H9 (cell line): ENCODE measurements around the gene TUBB2B. TPM values are rescaled to one million over a fixed set of nuclear protein-coding genes. Genes with fewer than 3 reads are reported as not detected.

Experiments
- DNase-seq: peaks from one replicate; pipeline ENCODE4 v3.0.0-alpha.2; 2017
- H2AFZ ChIP-seq: one replicate; pipeline ENCODE4 v1.6.1; 2013; ENCODE audit warnings: mild to moderate bottlenecking, low read length, control low read depth, moderate library complexity
- H2AK5ac ChIP-seq: 2 replicates; pipeline ENCODE4 v1.6.1; 2013; ENCODE audit warnings: low read length, control low read depth, mixed read lengths; ENCODE audit not compliant: insufficient read length
- H2BK120ac ChIP-seq: one replicate; pipeline ENCODE4 v1.6.1; 2013; ENCODE audit warnings: low read depth, mild to moderate bottlenecking, low read length, control low read depth, inconsistent platforms; ENCODE audit not compliant: poor library complexity, severe bottlenecking
- H2BK12ac ChIP-seq: 2 replicates; pipeline ENCODE4 v1.6.1; 2013; ENCODE audit warnings: low read length, control low read depth, mixed read lengths, low read depth; ENCODE audit not compliant: insufficient read length
- H2BK15ac ChIP-seq: 2 replicates; pipeline ENCODE4 v1.6.1; 2013; ENCODE audit warnings: low read depth, low read length, control low read depth
- H2BK20ac ChIP-seq: one replicate; pipeline ENCODE4 v1.6.1; 2013; ENCODE audit warnings: low read depth, mild to moderate bottlenecking, low read length, control low read depth, inconsistent platforms; ENCODE audit not compliant: poor library complexity, severe bottlenecking
- H2BK5ac ChIP-seq: 2 replicates; pipeline ENCODE4 v1.6.1; 2013; ENCODE audit warnings: low read length, control low read depth, mixed read lengths; ENCODE audit not compliant: insufficient read length
- H3K14ac ChIP-seq: 2 replicates; pipeline ENCODE4 v1.6.1; 2013; ENCODE audit warnings: low read length, control low read depth; ENCODE audit not compliant: insufficient read depth
- H3K18ac ChIP-seq: 2 replicates; pipeline ENCODE4 v1.6.1; 2013; ENCODE audit warnings: low read depth, mild to moderate bottlenecking, mixed read lengths, low read length, control low read depth; ENCODE audit not compliant: insufficient read length
- H3K23ac ChIP-seq: 2 replicates; pipeline ENCODE4 v1.6.1; 2013; ENCODE audit warnings: low read length, control low read depth, mixed read lengths, low read depth; ENCODE audit not compliant: insufficient read length
- H3K23me2 ChIP-seq: 2 replicates; pipeline ENCODE4 v1.6.1; 2013; ENCODE audit warnings: low read depth, mild to moderate bottlenecking, mixed read lengths, low read length, control low read depth; ENCODE audit not compliant: insufficient read length, poor library complexity, severe bottlenecking
- H3K27ac ChIP-seq: 2 replicates; pipeline ENCODE4 v1.5.1; 2013; ENCODE audit warnings: low read length, control low read depth, mixed read lengths, low read depth; ENCODE audit not compliant: insufficient read length
- H3K27me3 ChIP-seq: 2 replicates; pipeline ENCODE4 v1.6.1; 2013; ENCODE audit warnings: low read length, control low read depth, inconsistent platforms; ENCODE audit not compliant: insufficient read depth
- H3K4ac ChIP-seq: 2 replicates; pipeline ENCODE4 v1.6.1; 2013; ENCODE audit warnings: low read depth, mild to moderate bottlenecking, control low read depth, inconsistent platforms, low read length, moderate library complexity
- H3K4me1 ChIP-seq: 2 replicates; pipeline ENCODE4 v1.6.1; 2013; ENCODE audit warnings: low read length, control low read depth, inconsistent platforms; ENCODE audit not compliant: insufficient read depth
- H3K4me2 ChIP-seq: 2 replicates; pipeline ENCODE4 v1.6.1; 2013; ENCODE audit warnings: low read length, control low read depth, mixed read lengths; ENCODE audit not compliant: insufficient read length, insufficient read depth
- H3K56ac ChIP-seq: 2 replicates; pipeline ENCODE4 v1.6.1; 2013; ENCODE audit warnings: low read depth, mild to moderate bottlenecking, mixed read lengths, low read length, control low read depth; ENCODE audit not compliant: insufficient read length
- H3K79me1 ChIP-seq: 2 replicates; pipeline ENCODE4 v1.6.1; 2013; ENCODE audit warnings: low read depth, mild to moderate bottlenecking, moderate library complexity, low read length, control low read depth, inconsistent platforms; ENCODE audit not compliant: insufficient read depth, poor library complexity, severe bottlenecking
- H3K79me2 ChIP-seq: 2 replicates; pipeline ENCODE4 v1.6.1; 2013; ENCODE audit warnings: low read length, control low read depth, inconsistent platforms; ENCODE audit not compliant: insufficient read depth
- H3K9ac ChIP-seq: 2 replicates; pipeline ENCODE4 v1.6.1; 2013; ENCODE audit warnings: low read length, control low read depth, mixed read lengths; ENCODE audit not compliant: insufficient read length; ENCODE audit errors: extremely low read depth
- H3K9me3 ChIP-seq: one replicate; pipeline ENCODE4 v1.6.1; 2013; ENCODE audit warnings: low read depth, low read length, inconsistent platforms; ENCODE audit not compliant: control insufficient read depth
- H3T11ph ChIP-seq: one replicate; pipeline ENCODE4 v1.6.1; 2013; ENCODE audit warnings: mild to moderate bottlenecking, low read length, control low read depth, inconsistent platforms
- H4K20me1 ChIP-seq: one replicate; pipeline ENCODE4 v1.6.1; 2013; ENCODE audit not compliant: control insufficient read depth, insufficient read length, insufficient read depth
- H4K5ac ChIP-seq: 2 replicates; pipeline ENCODE4 v1.6.1; 2013; ENCODE audit warnings: low read depth, mild to moderate bottlenecking, mixed read lengths, low read length, control low read depth; ENCODE audit not compliant: insufficient read length
- H4K8ac ChIP-seq: replicated peaks from 2 replicates; pipeline ENCODE4 v1.6.1; 2013; ENCODE audit warnings: low read length, control low read depth, mixed read lengths, low read depth; ENCODE audit not compliant: insufficient read length
- H4K91ac ChIP-seq: 2 replicates; pipeline ENCODE4 v1.6.1; 2013; ENCODE audit warnings: low read depth, mild to moderate bottlenecking, moderate library complexity, mixed read lengths, low read length, control low read depth; ENCODE audit not compliant: insufficient read length
- H3K27ac Mint-ChIP-seq, 3 experiments: 2 replicates in 2 of 3; 3 replicates in 1 of 3; pipeline ENCODE4 v1.8.0; 2020 to 2021; ENCODE audit warnings: mixed read lengths in 3 of 3, mild to moderate bottlenecking in 1 of 3, moderate library complexity in 1 of 3
- H3K27me3 Mint-ChIP-seq: 2 replicates; pipeline ENCODE4 v1.8.0; 2021; ENCODE audit warnings: low read depth, mild to moderate bottlenecking, moderate library complexity, mixed read lengths
- H3K36me3 Mint-ChIP-seq, 3 experiments: 2 replicates in 2 of 3; 3 replicates in 1 of 3; pipeline ENCODE4 v1.8.0; 2020 to 2021; ENCODE audit warnings: low read depth in 3 of 3, mixed read lengths in 3 of 3; ENCODE audit not compliant: insufficient read depth in 1 of 3
- H3K4me1 Mint-ChIP-seq, 2 experiments: 2 replicates each; pipeline ENCODE4 v1.8.0; 2020; ENCODE audit warnings: mixed read lengths in 2 of 2
- H3K4me3 Mint-ChIP-seq, 2 experiments: 2 replicates in 1 of 2; 3 replicates in 1 of 2; pipeline ENCODE4 v1.8.0; 2020 to 2021; ENCODE audit warnings: mild to moderate bottlenecking in 2 of 2, mixed read lengths in 2 of 2, moderate library complexity in 1 of 2
- H3K9me3 Mint-ChIP-seq, 2 experiments: 2 replicates in 1 of 2; 3 replicates in 1 of 2; pipeline ENCODE4 v1.8.0; 2020; ENCODE audit warnings: mild to moderate bottlenecking in 2 of 2, mixed read lengths in 2 of 2, moderate library complexity in 1 of 2
- WGBS: extraction: QIAGEN DNeasy Blood & Tissue Kit; methylation state at CpG from one replicate; pipeline ENCODE4 v1.1.7; 2013; ENCODE audit warnings: missing lambda C conversion rate, low lambda C conversion rate, mixed read lengths; ENCODE audit not compliant: insufficient read length; ENCODE audit errors: extremely low coverage; 5-methylcytosine and 5-hydroxymethylcytosine counted together
- total RNA-seq: library from RNA; stranded (reverse); gene quantifications from 2 replicates; pipeline ENCODE4 v1.2.1, GENCODE V29; 2021
- TF ChIP-seq, protein P1 (sequence below): fragments of 200-600 bp; sonication (generic); conservative IDR thresholded peaks from 3 replicates; pipeline ENCODE4 v1.8.0; 2021; ENCODE audit warnings: antibody characterized with exemption, mild to moderate bottlenecking

Gene TUBB2B
- total RNA-seq, 1 experiment from 2014 or later, result 320 TPM

DNA sequence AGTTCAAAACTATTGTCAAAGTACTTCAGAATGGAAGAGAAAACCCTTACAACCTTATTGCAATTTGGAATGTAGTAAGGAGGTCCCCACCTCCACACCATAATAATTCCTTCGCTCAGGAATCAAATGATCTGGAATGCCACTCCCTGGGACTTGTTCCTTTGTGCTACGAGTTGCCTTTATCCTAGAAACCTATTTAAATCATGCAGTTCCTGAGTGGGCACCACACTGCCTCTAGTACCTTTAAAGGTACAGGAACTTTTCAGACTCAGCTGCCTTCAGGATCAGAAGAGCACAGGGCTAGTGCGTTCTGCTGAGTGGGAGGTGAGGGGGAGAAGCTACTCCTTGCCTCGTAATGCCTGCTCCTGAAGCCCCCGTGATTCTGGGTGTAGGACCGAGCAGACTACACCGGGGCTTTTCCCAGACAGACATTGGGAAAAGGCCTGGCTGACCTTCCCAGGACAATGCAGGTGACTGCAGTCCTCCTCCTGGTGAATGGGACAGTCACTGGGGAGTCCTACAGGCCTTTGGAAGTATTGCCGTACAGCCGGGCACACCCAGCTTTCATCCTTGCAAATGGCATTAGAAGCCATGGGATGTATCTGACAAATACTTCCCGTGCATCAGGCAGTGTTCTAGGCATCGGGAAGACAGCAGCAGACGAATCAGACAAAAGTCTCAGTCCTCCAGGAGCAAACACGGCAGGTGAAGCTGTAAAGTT lies 11.8 kb upstream of the TUBB2B start:
- no peak overlapping the region for H2AK5ac ChIP-seq
- H2BK12ac ChIP-seq, result no peak overlapping the region
- H3K56ac ChIP-seq, result no peak overlapping the region
- H3K79me1 ChIP-seq, result no peaks in the 10 kb centered on the region
- no peak overlapping the region for H2BK120ac ChIP-seq
- no peak overlapping the region for H3K4ac ChIP-seq
- H3K4me2 ChIP-seq, result no peak overlapping the region
- H3K23ac ChIP-seq, result no peak overlapping the region
- Mint-ChIP-seq H3K9me3 (no peaks in the 10 kb centered on the region), H3K27me3 (no peaks in the 10 kb centered on the region), H3K36me3 (no peaks in the 10 kb centered on the region), H3K27ac (no peak overlapping the region), H3K4me1 (peaks cover 16 to 17% of the 10 kb centered on the region in 2 experiments), H3K4me3 (no peak overlapping the region)
- peaks cover 8% of the 10 kb centered on the region; the same call in 1 of the 2 replicates for H3K4me1 ChIP-seq
- no peak overlapping the region for H2BK15ac ChIP-seq
- no peak overlapping the region for H4K5ac ChIP-seq
- no peak overlapping the region for H3K14ac ChIP-seq
- H4K8ac ChIP-seq, result no peak overlapping the region
- WGBS, result no CpG with 5 or more reads among the region's 13 CpGs
- H4K20me1 ChIP-seq, result no peaks in the 10 kb centered on the region
- H3K9me3 ChIP-seq, result no peaks in the 10 kb centered on the region
- no peak overlapping the region for H3K18ac ChIP-seq
- no peaks in the 10 kb centered on the region for H3K23me2 ChIP-seq
- no peaks in the 10 kb centered on the region for H3K27me3 ChIP-seq
- H3K79me2 ChIP-seq, result no peaks in the 10 kb centered on the region
- H3K27ac ChIP-seq, result no peak overlapping the region
- no peak overlapping the region for H4K91ac ChIP-seq
- H3K9ac ChIP-seq, result no peak overlapping the region
- DNase-seq, result peak; percentile 63
- H2BK20ac ChIP-seq, result no peak overlapping the region
- H3T11ph ChIP-seq, result no peak overlapping the region
- no peak overlapping the region for H2AFZ ChIP-seq
- H2BK5ac ChIP-seq, result no peak overlapping the region
- TF ChIP-seq, protein P1, sequence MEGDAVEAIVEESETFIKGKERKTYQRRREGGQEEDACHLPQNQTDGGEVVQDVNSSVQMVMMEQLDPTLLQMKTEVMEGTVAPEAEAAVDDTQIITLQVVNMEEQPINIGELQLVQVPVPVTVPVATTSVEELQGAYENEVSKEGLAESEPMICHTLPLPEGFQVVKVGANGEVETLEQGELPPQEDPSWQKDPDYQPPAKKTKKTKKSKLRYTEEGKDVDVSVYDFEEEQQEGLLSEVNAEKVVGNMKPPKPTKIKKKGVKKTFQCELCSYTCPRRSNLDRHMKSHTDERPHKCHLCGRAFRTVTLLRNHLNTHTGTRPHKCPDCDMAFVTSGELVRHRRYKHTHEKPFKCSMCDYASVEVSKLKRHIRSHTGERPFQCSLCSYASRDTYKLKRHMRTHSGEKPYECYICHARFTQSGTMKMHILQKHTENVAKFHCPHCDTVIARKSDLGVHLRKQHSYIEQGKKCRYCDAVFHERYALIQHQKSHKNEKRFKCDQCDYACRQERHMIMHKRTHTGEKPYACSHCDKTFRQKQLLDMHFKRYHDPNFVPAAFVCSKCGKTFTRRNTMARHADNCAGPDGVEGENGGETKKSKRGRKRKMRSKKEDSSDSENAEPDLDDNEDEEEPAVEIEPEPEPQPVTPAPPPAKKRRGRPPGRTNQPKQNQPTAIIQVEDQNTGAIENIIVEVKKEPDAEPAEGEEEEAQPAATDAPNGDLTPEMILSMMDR, result peak; percentile 56
